Transverse colon (tissue), 4 donors: ENCODE measurements around the gene TFG. TPM values are rescaled to one million over a fixed set of nuclear protein-coding genes. Genes with fewer than 3 reads are reported as not detected.

Experiments used
- DNase-seq: peaks from one replicate; pipeline ENCODE4 v3.0.0-alpha.2; 2019
- H3K27ac ChIP-seq, 4 donors: fragments of 200-600 bp; sonication (generic); 2 replicates each; pipeline ENCODE4 v1.5.1; 2016 to 2018; ENCODE audit warnings: inconsistent platforms in 4 of 4
- H3K27me3 ChIP-seq: fragments of 200-600 bp; sonication (generic); 2 replicates; pipeline ENCODE4 v1.5.1; 2017; ENCODE audit warnings: inconsistent platforms
- H3K36me3 ChIP-seq, 4 donors: fragments of 200-600 bp; sonication (generic); 2 replicates each; pipeline ENCODE4 v1.5.1; 2017 to 2019; ENCODE audit warnings: inconsistent platforms in 4 of 4
- H3K4me1 ChIP-seq, 4 donors: fragments of 200-600 bp; sonication (generic); 2 replicates each; pipeline ENCODE4 v1.5.1; 2017 to 2020; ENCODE audit warnings: inconsistent platforms in 4 of 4
- H3K4me3 ChIP-seq, 4 donors: fragments of 200-600 bp; sonication (generic); 1 replicate in 1 of 4; 2 replicates in 3 of 4; pipeline versions ENCODE4 v1.5.1 to v1.6.1; 2017 to 2019; ENCODE audit warnings: inconsistent platforms in 4 of 4
- H3K9me3 ChIP-seq, 2 donors: fragments of 200-600 bp; sonication (generic); 2 replicates each; pipeline ENCODE4 v1.5.1; 2017 to 2019; ENCODE audit warnings: inconsistent platforms in 2 of 2
- EP300 ChIP-seq: sonication (generic); formaldehyde crosslinking; IDR thresholded peaks from one replicate; pipeline ENCODE4 v1.6.1; 2017; ENCODE audit warnings: antibody characterized with exemption, low read depth
- POLR2A ChIP-seq: fragments of 450-650 bp; IDR thresholded peaks from one replicate; pipeline ENCODE4 v1.6.1; 2016; ENCODE audit warnings: antibody characterized with exemption, mild to moderate bottlenecking, moderate library complexity
- POLR2AphosphoS5 ChIP-seq, 3 donors: sonication (generic); formaldehyde crosslinking; IDR thresholded peaks; one replicate each; pipeline ENCODE4 v1.6.1; 2016; ENCODE audit warnings: antibody characterized with exemption in 3 of 3
- WGBS, 2 donors: methylation state at CpG; one replicate each; pipeline ENCODE4 v1.1.5; 2018; ENCODE audit warnings: low coverage in 1 of 2; 5-methylcytosine and 5-hydroxymethylcytosine counted together
- in situ Hi-C, 4 donors: fragments of 200-750 bp; cut with MboI; loops; one replicate each; pipeline versions ENCODE4 v1.15.0 to v1.15.1; 2017; ENCODE audit warnings: low sequenced_read_pairs in 3 of 4, low pct_ligation_motif_present in 1 of 4, low pct_unique_long_range_greater_than_20kb in 1 of 4
- intact Hi-C: fragments of 100-400 bp; cut with DNase I; formaldehyde crosslinking; loops from one replicate; pipeline ENCODE4 v1.15.1; 2023; ENCODE audit warnings: low total_unique reads
- total RNA-seq, 4 donors: library from RNA; depleted of rRNA; stranded (reverse); fragments of >200 nt; gene quantifications; one replicate each; pipeline ENCODE4 v1.1.0, GENCODE V29; 2016
- TF ChIP-seq, protein P1 (sequence below), 5 experiments: fragments of 200-600 bp in 3 of 5; fragments of 450-650 bp in 2 of 5; sonication (generic) in 3 of 5; IDR thresholded peaks; 1 replicate in 2 of 5; 2 replicates in 3 of 5; pipeline ENCODE4 v1.5.1; 2016 to 2017; ENCODE audit warnings: antibody characterized with exemption in 5 of 5, inconsistent platforms in 3 of 5, mild to moderate bottlenecking in 2 of 5, moderate library complexity in 1 of 5

TFG gene
- total RNA-seq, 4 donors from 2014 or later = 72.2 to 118 (median 94.3) TPM

DNA sequence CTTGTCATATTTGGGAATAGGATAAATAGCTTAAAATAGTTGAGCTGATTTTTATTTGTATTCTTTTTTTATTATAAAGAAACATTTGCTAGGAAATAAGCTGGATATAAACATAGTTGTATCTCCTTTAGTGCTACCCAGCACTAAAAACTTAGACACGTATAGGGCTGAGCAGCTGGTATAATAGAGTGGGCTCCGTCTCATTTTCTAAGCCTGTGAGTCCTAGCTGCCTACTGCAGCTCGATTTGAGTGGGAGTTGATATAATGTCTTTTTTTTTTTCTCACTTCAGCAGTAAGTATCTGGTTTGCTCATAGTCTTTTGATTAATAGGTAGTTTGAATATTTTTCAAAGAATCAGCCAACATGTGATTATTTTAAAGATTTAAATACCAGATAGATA, 34.2 kb downstream of the TFG start:
- TF ChIP-seq POLR2AphosphoS5 (IDR thresholded peaks at IDR 0.05) (no peak), POLR2A (no peak), EP300 (no peak)
- TF ChIP-seq, protein P1, sequence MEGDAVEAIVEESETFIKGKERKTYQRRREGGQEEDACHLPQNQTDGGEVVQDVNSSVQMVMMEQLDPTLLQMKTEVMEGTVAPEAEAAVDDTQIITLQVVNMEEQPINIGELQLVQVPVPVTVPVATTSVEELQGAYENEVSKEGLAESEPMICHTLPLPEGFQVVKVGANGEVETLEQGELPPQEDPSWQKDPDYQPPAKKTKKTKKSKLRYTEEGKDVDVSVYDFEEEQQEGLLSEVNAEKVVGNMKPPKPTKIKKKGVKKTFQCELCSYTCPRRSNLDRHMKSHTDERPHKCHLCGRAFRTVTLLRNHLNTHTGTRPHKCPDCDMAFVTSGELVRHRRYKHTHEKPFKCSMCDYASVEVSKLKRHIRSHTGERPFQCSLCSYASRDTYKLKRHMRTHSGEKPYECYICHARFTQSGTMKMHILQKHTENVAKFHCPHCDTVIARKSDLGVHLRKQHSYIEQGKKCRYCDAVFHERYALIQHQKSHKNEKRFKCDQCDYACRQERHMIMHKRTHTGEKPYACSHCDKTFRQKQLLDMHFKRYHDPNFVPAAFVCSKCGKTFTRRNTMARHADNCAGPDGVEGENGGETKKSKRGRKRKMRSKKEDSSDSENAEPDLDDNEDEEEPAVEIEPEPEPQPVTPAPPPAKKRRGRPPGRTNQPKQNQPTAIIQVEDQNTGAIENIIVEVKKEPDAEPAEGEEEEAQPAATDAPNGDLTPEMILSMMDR (IDR thresholded peaks at IDR 0.05) = no peak
- 91 to 96% methylated on average over 3 of the region's 3 CpGs for WGBS, 2 donors
- peaks cover 0 to 74% (median 22%) of the 10 kb centered on the region in 4 donors for H3K36me3 ChIP-seq

DNA sequence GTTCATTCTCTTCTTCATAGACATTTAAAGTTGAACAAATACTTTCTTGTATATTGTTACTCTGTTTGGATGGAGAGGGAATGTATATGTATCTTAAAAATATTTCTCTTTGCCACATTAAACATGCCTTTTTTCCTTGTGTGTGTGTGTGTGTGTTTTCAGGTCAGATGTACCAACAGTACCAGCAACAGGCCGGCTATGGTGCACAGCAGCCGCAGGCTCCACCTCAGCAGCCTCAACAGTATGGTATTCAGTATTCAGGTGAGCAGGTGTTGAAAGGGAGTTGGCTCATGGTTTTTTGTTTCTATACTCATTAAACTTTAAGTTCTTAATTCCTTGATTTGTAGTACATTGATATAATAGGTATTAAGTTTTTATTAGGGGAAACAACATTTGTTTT, 35.4 kb downstream of the TFG start:
- Histone ChIP-seq H3K4me1 (no peaks in the 10 kb centered on the region), H3K27ac (no peak overlapping the region), H3K36me3 (peaks cover 0 to 74% (median 19%) of the 10 kb centered on the region in 4 donors), H3K4me3 (no peak overlapping the region), H3K9me3 (no peaks in the 10 kb centered on the region), H3K27me3 (no peaks in the 10 kb centered on the region)
- intact Hi-C loops = no loop called here
- no peak for DNase-seq
- in situ Hi-C loops = no loop called here
- WGBS, 2 donors = 100% methylated on average over 2 of the region's 2 CpGs
- no peak for TF ChIP-seq POLR2AphosphoS5 (IDR thresholded peaks at IDR 0.05)
- TF ChIP-seq, protein P1 (IDR thresholded peaks at IDR 0.05) = no peak
- no peak for TF ChIP-seq POLR2A
- TF ChIP-seq EP300 = no peak

More for the DNA sequence above, 34.2 kb downstream of the TFG start:
- DNase-seq = no peak
- Histone ChIP-seq H3K9me3 (no peaks in the 10 kb centered on the region), H3K27ac (no peak overlapping the region), H3K4me1 (no peaks in the 10 kb centered on the region), H3K27me3 (no peaks in the 10 kb centered on the region), H3K4me3 (no peak overlapping the region)
- in situ Hi-C loops = no loop called here
- intact Hi-C loops = no loop called here

DNA sequence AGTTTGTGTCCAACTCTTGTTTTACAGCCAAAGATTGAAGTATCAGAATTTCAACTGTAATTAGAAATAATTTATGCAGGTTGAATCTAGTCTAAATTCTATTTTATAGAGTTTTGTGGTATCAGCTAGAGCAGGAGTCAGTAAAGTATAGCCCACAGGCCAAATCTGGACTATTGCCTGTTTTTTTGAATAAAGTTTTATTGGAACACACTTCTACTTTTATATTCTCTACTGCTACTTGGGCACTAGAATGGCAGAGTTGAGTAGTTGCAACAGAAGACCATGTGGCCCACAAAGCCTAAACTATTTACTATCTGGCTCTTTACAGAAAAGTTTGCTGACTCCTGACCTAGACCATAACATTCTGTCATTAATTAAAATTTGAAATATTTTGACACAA, 36.3 kb downstream of the TFG start:
- DNase-seq = no peak
- in situ Hi-C loops = no loop called here
- no peaks in the 10 kb centered on the region for H3K27me3 ChIP-seq
- no peaks in the 10 kb centered on the region for H3K9me3 ChIP-seq
- H3K4me3 ChIP-seq = no peak overlapping the region
- peaks cover 0 to 81% (median 22%) of the 10 kb centered on the region in 4 donors for H3K36me3 ChIP-seq
- TF ChIP-seq EP300 (no peak), POLR2A (no peak), POLR2AphosphoS5 (IDR thresholded peaks at IDR 0.05) (no peak)
- TF ChIP-seq, protein P1 (IDR thresholded peaks at IDR 0.05) = no peak
- no peaks in the 10 kb centered on the region for H3K4me1 ChIP-seq
- intact Hi-C loops = no loop called here
- H3K27ac ChIP-seq = no peak overlapping the region

DNA sequence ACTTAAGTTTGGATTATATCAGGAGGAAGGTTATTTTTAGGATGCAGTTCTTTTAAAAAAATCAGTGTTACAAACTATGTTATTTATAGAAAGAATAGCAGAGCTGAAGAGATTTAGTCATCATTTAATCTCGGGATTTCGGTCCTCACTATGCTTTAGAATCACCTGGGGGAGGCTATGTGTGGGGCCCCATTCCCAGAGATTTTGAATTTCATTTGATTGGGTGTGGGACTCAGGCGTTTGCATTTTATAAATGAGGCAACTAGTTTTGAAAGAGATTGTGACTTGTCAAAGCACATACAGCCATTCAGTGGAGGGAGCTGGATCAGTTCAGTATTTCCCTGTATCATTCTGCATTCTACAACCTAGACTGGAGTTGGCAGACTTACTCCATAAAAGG, 36.8 kb downstream of the TFG start:
- peaks cover 0 to 81% (median 22%) of the 10 kb centered on the region in 4 donors for H3K36me3 ChIP-seq
- no peak overlapping the region for H3K27ac ChIP-seq
- no peak overlapping the region for H3K4me3 ChIP-seq

More for the DNA sequence above, 36.8 kb downstream of the TFG start:
- intact Hi-C loops (no loop called here), in situ Hi-C loops (no loop called here)
- DNase-seq = no peak
- Histone ChIP-seq H3K27me3 (no peaks in the 10 kb centered on the region), H3K4me1 (no peaks in the 10 kb centered on the region), H3K9me3 (no peaks in the 10 kb centered on the region)
- WGBS, 2 donors = 65 to 84% methylated on average over 3 of the region's 3 CpGs
- TF ChIP-seq EP300 = no peak
- no peak for TF ChIP-seq POLR2A
- TF ChIP-seq, protein P1 (IDR thresholded peaks at IDR 0.05) = no peak
- TF ChIP-seq POLR2AphosphoS5 (IDR thresholded peaks at IDR 0.05) = no peak
